GM19452 (cell line): ENCODE results near the gene RNF17.
"Not testable (repeated sequence)": the region's sequence is repeated elsewhere in the genome, so short reads cannot be mapped to it uniquely, and the experiment has no call there.

Source experiments
- ATAC-seq: cut with Tn5 transposase; IDR thresholded peaks from one replicate; pipeline ENCODE4 v1.9.1; 2021; ENCODE audit not compliant: unreplicated experiment

RNF17 gene

DNA sequence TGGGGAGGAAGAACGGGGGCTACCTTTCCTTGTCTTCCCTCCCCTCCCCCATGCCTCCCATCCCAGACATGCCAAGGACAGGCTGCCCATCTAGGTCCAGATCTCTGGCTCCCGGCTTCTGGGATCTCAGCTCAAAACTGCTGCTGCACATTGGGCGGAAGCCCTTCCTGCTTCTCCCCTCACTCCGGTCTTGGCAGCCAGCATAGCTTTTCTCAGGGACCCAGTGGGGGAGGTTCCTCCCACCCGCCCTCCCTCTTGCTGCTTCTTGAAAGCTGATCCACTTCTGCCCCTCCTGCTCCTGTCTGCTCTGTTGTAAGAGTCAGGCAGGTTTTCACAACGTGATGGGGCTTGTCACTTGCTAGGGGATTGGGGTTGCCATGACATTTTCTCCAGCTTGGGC is 21.7 kb upstream of the RNF17 start:
- ATAC-seq = no peak

DNA sequence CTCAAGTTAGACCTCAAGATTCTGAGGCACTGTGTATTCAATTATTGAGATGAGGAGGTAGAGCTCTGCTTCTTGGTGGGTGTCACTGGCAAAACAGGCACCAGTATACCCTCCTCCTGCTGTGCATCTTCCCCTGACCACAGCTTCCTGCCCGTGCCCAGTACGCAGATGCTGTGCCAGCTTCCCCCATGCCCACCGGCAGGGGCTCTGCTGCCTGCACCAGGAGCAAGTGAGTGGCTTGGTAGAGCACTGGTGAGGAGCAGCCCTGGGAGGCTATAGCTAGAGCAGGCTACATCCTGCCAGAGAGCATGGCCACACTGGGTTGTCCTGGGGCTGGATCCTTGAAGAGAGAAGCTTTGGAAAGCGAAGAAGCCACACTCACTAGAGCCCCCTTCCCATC is 21.0 kb upstream of the RNF17 start:
- no peak for ATAC-seq

DNA sequence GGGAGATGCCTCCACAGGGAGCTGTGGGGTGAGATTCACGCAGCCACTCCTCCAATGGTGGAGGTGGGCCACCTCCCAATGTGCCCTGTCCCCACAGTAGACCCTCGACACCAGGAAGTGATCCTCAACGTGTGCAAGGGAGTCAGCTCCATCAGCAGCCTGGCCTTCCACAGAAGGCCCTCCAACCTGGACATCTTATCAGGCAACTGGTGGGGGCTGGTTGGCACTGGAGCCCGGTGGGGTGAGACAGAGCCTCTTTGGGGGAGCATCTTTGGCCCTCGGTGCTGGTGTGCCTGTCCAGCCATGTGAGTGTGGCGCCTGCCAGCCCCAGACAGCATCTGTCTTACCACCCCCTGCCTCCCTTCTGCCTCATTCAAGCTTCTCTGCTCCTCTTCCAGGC is 19.7 kb upstream of the RNF17 start:
- ATAC-seq = no peak

- ATAC-seq = no peak
These were observed 18.5 kb upstream of the RNF17 start for GRCh38 chr13:24745516-24745860.

GRCh38 chr13:24745861-24746617 is 17.9 kb upstream of the RNF17 start:
- ATAC-seq = no peak

DNA sequence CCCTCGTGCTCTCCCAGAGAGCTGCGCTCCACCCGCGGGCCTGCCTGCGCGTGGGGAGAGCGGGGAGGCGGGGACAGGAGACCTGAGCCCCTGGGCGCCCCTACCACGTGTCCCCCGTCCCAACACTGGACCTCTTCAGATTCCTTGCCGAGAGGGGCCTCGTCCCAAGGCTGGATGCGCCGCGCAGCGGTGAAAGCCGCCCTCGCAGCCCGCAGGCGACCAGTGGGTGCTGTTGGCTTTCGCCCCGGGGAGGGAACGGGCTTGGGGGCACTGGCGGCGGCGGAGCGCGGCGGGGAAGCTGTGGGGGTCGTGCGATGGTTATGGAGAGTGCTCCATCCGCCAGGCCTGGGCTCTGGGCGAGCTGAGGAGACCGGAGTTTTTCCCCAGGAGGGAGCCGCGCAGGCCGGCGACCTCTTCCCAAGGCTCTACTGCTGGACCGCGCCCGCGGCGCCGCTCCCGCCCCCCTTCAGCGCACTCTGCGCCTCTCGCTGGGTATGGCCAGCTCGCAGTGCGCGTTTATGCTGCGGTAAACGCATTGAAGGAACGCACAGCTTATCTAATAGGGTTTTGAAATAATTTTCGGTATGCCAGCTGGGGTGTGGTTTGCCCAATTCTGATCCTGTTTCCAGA is 17.2 kb upstream of the RNF17 start:
- no peak for ATAC-seq

DNA sequence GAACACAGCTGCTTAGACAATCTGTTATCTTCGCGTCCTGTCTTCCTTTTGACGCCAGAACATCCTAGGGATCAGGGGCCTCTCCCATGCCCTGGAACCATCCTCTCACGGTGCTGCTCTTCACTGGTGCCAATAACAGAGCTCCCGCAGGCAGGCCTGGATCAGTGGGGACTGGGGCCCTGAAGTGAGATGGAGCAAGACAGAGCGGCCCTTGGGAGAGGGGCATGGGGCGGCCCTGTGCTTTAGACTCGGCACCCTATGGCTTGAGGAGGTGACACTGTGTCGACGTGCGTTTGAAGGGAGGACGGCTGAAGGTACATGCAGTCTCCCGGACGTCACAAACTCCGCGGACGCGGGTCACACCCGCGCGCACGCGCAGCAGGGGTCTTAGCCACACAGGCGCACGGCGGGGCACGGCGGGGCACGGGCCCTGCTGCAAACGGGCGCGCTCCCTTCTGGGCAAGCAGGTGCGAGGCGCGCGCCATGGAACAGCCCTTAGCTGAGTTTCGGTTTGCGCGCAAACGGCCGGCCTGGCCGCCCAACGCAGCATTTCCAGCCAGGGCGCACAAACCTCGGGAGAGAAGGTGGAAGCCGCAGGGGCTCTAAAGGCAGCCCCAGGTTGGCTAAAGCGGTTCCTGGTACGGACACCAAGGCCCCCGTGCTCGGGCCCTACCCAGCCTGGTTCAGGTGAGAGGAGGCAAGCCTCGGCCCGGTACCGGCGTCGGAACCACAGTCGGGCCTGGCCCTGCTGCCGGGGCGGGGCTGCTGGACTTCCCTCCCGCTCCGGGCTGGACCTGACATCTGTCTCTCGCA is 16.5 kb upstream of the RNF17 start:
- ATAC-seq = no peak

DNA sequence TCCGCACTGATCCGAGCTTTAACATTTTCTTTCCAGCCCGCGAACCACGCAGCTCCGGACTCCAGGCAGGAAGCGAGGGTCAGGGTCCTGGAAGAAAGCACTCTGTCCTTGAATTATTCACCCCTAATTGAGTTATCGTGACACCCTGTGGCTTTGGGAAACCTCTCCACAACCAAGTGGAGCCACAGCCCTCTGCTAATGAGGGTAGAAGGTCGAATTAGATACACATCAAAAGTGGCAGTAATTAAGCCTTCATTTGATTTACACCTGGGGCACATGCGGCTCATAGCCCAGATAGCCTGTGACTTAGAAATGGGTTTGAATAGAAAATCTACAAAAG is 15.9 kb upstream of the RNF17 start:
- no peak for ATAC-seq

- no peak for ATAC-seq
These were observed 4.8 kb upstream of the RNF17 start for GRCh38 chr13:24759197-24759596.

GRCh38 chr13:24764276-24764630 is 284 bp downstream of the RNF17 start:
- ATAC-seq = no peak

GRCh38 chr13:24777171-24777570 is 13.2 kb downstream of the RNF17 start:
- no peak for ATAC-seq

DNA sequence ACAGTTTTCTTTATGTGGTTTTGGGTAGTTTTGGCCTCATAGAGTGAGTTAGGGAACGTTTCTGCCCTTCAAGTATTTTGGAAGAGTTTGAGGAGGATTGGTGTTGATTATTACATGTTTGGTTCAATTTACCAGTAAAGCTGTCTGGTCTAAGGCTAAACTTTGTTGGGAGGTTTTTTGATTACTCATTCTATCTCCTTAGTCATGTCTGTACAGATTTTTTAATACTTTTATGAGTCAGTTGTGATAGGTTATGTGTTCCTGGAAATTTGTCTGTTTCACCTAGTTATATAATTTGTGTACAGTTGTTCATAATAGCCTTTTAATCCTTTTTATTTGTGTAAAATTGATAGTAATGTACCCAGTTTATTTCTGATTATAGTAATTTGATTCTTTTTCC is 20.4 kb downstream of the RNF17 start:
- no peak for ATAC-seq

GRCh38 chr13:24788538-24788937 is 24.6 kb downstream of the RNF17 start:
- no peak for ATAC-seq

GRCh38 chr13:24802074-24802473 is 38.1 kb downstream of the RNF17 start:
- no peak for ATAC-seq

DNA sequence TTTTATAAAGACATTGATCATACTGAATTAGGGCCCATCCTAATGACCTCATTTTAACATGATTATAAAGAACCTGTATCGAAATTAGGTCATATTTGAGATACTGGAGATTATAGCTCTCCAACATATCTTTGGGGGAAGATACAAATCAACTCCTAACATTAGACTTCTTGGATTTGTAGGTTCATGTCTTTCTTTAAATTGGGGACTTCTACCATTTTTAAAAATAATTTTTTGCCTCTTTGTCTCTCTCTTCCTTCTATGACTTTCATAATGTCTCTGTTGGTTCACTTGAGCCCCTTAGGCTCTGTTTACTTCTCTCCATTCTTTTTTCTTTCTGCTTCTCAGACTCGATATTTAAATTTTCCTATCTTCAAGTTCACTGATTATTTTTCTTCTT is 57.2 kb downstream of the RNF17 start:
- ATAC-seq = no peak

DNA sequence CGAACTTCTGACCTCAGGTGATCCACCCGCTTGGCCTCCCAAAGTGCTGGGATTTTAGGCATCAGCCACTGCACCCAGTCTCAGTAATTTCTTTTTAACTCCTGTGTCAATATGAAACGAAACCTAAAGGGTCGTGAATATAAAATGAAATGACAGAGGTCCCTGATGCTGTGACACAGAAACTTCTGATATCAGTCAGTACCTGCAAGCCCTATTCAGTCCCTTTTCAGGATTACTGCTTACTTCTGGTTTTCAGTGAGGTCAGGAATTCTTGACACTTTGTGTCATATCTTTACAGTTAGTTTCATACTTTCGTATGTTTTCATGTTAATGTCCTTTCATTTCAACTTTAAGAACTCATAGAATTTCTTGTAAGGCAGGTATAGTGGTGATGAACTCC is 58.7 kb downstream of the RNF17 start:
- ATAC-seq = no peak

DNA sequence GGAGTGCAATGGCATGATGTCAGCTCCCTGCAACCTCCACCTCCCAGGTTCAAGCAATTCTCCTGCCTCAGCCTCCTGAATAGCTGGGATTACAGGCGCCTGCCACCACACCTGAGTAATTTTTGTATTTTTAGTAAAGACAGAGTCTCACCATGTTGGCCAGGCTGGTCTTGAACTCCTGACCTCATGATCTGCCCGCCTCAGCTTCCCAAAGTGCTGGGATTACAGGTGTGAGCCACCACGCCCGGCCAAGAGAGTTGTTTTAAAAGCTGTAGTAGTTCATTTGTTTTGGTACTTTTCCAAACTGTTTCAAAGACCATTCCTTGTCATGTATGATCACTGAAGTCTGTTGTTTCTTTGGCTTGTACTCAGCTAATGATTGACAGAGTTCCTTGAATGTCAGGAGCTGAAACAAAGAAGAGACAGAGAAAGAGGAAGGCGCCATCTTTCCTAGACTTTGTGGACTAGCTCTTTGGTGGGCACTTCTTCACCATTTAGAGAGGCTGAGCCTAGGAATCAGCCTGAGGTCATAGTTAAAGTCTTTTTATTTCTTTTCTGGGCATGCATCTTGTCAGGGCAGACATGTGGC is 59.2 kb downstream of the RNF17 start:
- not testable (repeated sequence) for ATAC-seq

GRCh38 chr13:24827799-24828198 is 63.8 kb downstream of the RNF17 start:
- no peak for ATAC-seq

- no peak for ATAC-seq
These were observed 71.0 kb downstream of the RNF17 start for GRCh38 chr13:24834902-24835510.

DNA sequence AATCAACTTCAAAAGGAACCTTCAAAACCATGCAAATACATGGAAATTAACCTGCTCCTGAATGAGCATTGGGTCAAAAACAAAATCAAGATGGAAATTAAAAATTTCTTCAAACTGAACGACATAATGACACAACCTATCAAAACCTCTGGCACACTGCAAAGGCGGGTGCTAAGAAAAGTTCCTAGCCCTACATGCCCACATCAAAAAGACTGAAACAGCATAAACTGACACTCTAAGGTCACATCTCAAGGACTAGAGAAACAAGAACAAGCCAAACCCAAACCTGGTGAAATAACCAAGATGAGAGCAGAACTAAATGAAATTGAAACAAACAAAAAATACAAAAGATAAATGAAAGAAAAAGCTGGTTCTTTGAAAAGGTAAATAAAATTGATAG is 73.6 kb downstream of the RNF17 start:
- not testable (repeated sequence) for ATAC-seq

- ATAC-seq = no peak
These were observed 78.7 kb downstream of the RNF17 start for GRCh38 chr13:24842549-24843274.
